SH-SY5Y (cell line): ENCODE results near the gene CLCN7.

Experiments used
- GATA2 ChIP-seq: IDR thresholded peaks from 2 replicates; pipeline ENCODE4 v1.6.1; 2011; ENCODE audit warnings: mild to moderate bottlenecking, low read depth, low read length
- GATA3 ChIP-seq: IDR thresholded peaks from 2 replicates; pipeline ENCODE4 v1.6.1; 2011; ENCODE audit warnings: low read depth, mild to moderate bottlenecking, low read length, moderate library complexity

DNA sequence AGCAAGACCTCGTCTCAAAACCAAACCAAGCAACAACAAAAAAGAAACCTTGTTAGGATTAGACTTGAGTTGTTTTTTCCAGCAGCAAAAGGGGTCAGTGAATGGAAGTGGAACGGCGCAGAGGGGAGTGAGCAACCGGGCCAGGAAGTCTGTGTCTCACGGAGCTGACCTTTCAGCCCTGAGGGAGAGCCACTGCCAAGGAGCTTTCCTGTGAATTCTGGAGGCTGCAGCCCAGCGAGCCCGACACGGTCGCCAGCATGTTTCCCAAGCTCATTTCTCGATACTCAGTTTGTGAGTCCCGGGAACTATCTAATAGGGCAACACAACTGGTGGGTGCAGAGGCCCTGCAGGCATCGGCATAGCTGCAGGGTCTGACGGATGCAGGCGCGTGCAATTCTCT is 37.9 kb upstream of the CLCN7 start:
- no peak for TF ChIP-seq GATA3
- no peak for TF ChIP-seq GATA2
